KMS-11 (cell line): ENCODE results near the gene COMMD1.
"Not testable (repeated sequence)": the region's sequence is repeated elsewhere in the genome, so short reads cannot be mapped to it uniquely, and the experiment has no call there.

Experiments
- H2AFZ ChIP-seq: fragments of 200-600 bp; sonication (generic); 2 replicates; pipeline ENCODE4 v1.6.1; 2016; ENCODE audit warnings: antibody characterized with exemption, mixed run types, low read depth
- H3K27ac ChIP-seq: fragments of 200-600 bp; sonication (generic); 2 replicates; pipeline ENCODE4 v1.6.1; 2016; ENCODE audit warnings: mild to moderate bottlenecking, mixed run types
- H3K27me3 ChIP-seq: fragments of 200-600 bp; sonication (generic); 2 replicates; pipeline ENCODE4 v1.6.1; 2017; ENCODE audit warnings: mild to moderate bottlenecking, low read depth, mixed run types, moderate library complexity; ENCODE audit not compliant: insufficient read depth
- H3K36me3 ChIP-seq: fragments of 200-600 bp; sonication (generic); 2 replicates; pipeline ENCODE4 v1.6.1; 2017; ENCODE audit warnings: mild to moderate bottlenecking, mixed run types; ENCODE audit not compliant: insufficient read depth
- H3K4me1 ChIP-seq: fragments of 200-600 bp; sonication (generic); 2 replicates; pipeline ENCODE4 v1.6.1; 2016; ENCODE audit warnings: mild to moderate bottlenecking, low read depth, mixed run types; ENCODE audit not compliant: poor library complexity, severe bottlenecking
- H3K4me2 ChIP-seq: fragments of 200-600 bp; sonication (generic); 2 replicates; pipeline ENCODE4 v1.7.0; 2016; ENCODE audit warnings: mild to moderate bottlenecking, mixed run types
- H3K4me3 ChIP-seq: fragments of 200-600 bp; sonication (generic); IDR thresholded peaks from 2 replicates; pipeline ENCODE4 v1.6.1; 2017; ENCODE audit warnings: low read depth, low read length, mixed read lengths; ENCODE audit not compliant: insufficient read depth
- H3K79me2 ChIP-seq: fragments of 200-600 bp; sonication (generic); 2 replicates; pipeline ENCODE4 v1.6.1; 2016; ENCODE audit warnings: low read depth, mixed run types; ENCODE audit not compliant: insufficient read depth
- H3K9ac ChIP-seq: fragments of 200-600 bp; sonication (generic); 2 replicates; pipeline ENCODE4 v1.6.1; 2016; ENCODE audit warnings: mild to moderate bottlenecking, mixed run types
- H4K20me1 ChIP-seq: fragments of 200-600 bp; sonication (generic); 2 replicates; pipeline ENCODE4 v1.6.1; 2016; ENCODE audit warnings: mild to moderate bottlenecking, mixed run types; ENCODE audit not compliant: insufficient read depth
- CTCF ChIP-seq: fragments of 200-600 bp; sonication (generic); conservative IDR thresholded peaks from 2 replicates; pipeline ENCODE4 v1.6.1; 2017; ENCODE audit warnings: low read depth, mild to moderate bottlenecking, antibody characterized with exemption, low read length, moderate library complexity, mixed read lengths

COMMD1 gene

GRCh38 chr2:62156861-62157496 lies 251.5 kb downstream of the COMMD1 start:
- no peak for TF ChIP-seq CTCF
- H3K27ac ChIP-seq = no peak overlapping the region
- H4K20me1 ChIP-seq = no peaks in the 10 kb centered on the region
- H3K9ac ChIP-seq = no peak overlapping the region
- H3K27me3 ChIP-seq = no peaks in the 10 kb centered on the region
- H3K79me2 ChIP-seq = no peaks in the 10 kb centered on the region
- no peak overlapping the region for H2AFZ ChIP-seq
- H3K4me2 ChIP-seq = no peak overlapping the region
- no peak overlapping the region for H3K4me3 ChIP-seq
- H3K4me1 ChIP-seq = no peaks in the 10 kb centered on the region
- no peaks in the 10 kb centered on the region for H3K36me3 ChIP-seq

DNA sequence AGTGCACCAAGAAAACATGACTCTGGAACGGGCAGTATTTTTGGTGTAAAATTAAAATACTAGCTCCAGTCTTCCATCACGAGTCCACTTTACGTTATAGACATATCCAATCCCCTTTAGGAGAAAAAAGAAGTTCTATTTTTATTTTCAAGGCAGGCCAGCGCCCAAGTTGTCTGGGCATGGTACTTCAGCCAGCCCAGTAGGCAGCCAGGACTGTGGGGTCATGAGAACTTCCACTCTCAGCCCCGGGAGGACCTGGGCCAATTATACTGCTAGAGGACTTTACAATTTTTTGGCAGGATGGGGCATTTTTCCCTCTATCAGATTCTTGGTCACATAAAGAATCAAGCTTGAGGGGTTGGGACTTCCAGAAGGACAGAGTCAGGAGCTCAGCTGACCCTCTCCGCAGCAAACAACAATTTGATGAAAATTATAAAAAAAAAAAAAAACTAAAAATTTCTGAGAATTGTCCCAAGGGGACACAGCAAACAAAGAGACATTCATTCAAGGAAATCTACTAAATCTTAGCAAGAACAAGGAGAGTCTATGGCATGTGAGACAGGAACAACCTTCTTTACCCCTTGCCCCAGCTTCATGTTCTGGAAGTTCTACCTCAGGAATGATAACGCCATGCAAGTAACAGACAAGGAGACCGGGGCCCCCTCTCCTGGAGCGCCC lies 253.1 kb downstream of the COMMD1 start:
- no peak overlapping the region for H2AFZ ChIP-seq
- H3K36me3 ChIP-seq = no peaks in the 10 kb centered on the region
- no peak overlapping the region for H3K27ac ChIP-seq
- H3K9ac ChIP-seq = no peak overlapping the region
- no peak overlapping the region for H3K4me3 ChIP-seq
- no peaks in the 10 kb centered on the region for H4K20me1 ChIP-seq
- TF ChIP-seq CTCF = no peak
- no peaks in the 10 kb centered on the region for H3K4me1 ChIP-seq
- no peaks in the 10 kb centered on the region for H3K79me2 ChIP-seq
- no peak overlapping the region for H3K4me2 ChIP-seq
- no peaks in the 10 kb centered on the region for H3K27me3 ChIP-seq

DNA sequence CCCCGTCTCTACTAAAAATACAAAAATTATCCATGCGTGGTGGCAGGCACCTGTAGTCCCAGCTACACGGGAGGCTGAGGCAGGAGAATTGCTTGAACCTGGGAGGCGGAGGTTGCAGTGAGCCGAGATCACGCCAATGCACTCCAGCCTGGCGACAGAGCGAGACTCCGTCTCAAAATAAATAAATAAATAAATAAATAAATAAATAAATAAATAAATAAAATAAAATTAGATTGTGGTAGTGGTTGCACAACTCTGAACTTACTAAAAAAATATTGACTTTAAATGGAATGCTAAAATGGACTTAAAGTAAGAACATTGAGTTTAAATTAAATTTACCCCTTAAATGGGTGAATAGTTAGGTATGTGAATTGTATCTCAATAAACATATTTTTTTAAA lies 255.2 kb downstream of the COMMD1 start:
- H3K27me3 ChIP-seq = not testable (repeated sequence)

GRCh38 chr2:62163106-62163831 lies 257.8 kb downstream of the COMMD1 start:
- no peak overlapping the region for H3K27ac ChIP-seq
- H3K36me3 ChIP-seq = no peaks in the 10 kb centered on the region
- TF ChIP-seq CTCF = no peak
- no peak overlapping the region for H3K9ac ChIP-seq
- H4K20me1 ChIP-seq = no peaks in the 10 kb centered on the region
- no peaks in the 10 kb centered on the region for H3K79me2 ChIP-seq
- no peak overlapping the region for H3K4me2 ChIP-seq
- no peaks in the 10 kb centered on the region for H3K4me1 ChIP-seq
- H2AFZ ChIP-seq = no peak overlapping the region
- no peak overlapping the region for H3K4me3 ChIP-seq
- no peaks in the 10 kb centered on the region for H3K27me3 ChIP-seq

More for the DNA sequence above, 255.2 kb downstream of the COMMD1 start:
- H3K27ac ChIP-seq, H3K4me3 ChIP-seq, H3K4me1 ChIP-seq, H2AFZ ChIP-seq, H3K4me2 ChIP-seq, H3K9ac ChIP-seq, H3K79me2 ChIP-seq, H3K36me3 ChIP-seq, H4K20me1 ChIP-seq: not testable (repeated sequence)

GRCh38 chr2:62163834-62164233 lies 258.4 kb downstream of the COMMD1 start:
- Histone ChIP-seq H3K27ac (no peak overlapping the region), H3K9ac (no peak overlapping the region), H4K20me1 (no peaks in the 10 kb centered on the region), H3K4me3 (no peak overlapping the region), H3K36me3 (no peaks in the 10 kb centered on the region), H3K4me1 (no peaks in the 10 kb centered on the region), H3K27me3 (no peaks in the 10 kb centered on the region), H3K4me2 (no peak overlapping the region), H2AFZ (no peak overlapping the region), H3K79me2 (no peaks in the 10 kb centered on the region)
- TF ChIP-seq CTCF = no peak
